Amygdala (tissue), 56 donors: ENCODE data around the gene AMPD3.
A peak's percentile ranks its signal among the peaks of the same experiment; 100 is the strongest.

Experiments used
- DNase-seq, 56 donors: peaks; one replicate each; lab custom pipeline; 2025; lab: John Stamatoyannopoulos, UW

The AMPD3 gene

GRCh38 chr11:10454878-10455631 lies at the start of gene AMPD3:
Gene AMPD3, plus strand, starts transcription at chr11:10455264. Its CDS starts 6,256 bp downstream, at chr11:10461520.
- DNase-seq = peak in 3 of 56 donors; percentile 26 to 49 (median 34)

- peak in 44 of 56 donors; percentile 19 to 82 (median 56) for DNase-seq
These were observed 49.0 kb upstream of the AMPD3 start for GRCh38 chr11:10405865-10406592.

GRCh38 chr11:10407055-10407454 lies 48.0 kb upstream of the AMPD3 start:
- DNase-seq = no peak

GRCh38 chr11:10407749-10408685 lies 47.0 kb upstream of the AMPD3 start:
- DNase-seq = no peak

- DNase-seq = no peak
These were observed 45.8 kb upstream of the AMPD3 start for GRCh38 chr11:10409207-10409661.

GRCh38 chr11:10410106-10410843 lies 44.8 kb upstream of the AMPD3 start:
- DNase-seq = no peak

- DNase-seq = no peak
These were observed 44.2 kb upstream of the AMPD3 start for GRCh38 chr11:10410844-10411200.

DNA sequence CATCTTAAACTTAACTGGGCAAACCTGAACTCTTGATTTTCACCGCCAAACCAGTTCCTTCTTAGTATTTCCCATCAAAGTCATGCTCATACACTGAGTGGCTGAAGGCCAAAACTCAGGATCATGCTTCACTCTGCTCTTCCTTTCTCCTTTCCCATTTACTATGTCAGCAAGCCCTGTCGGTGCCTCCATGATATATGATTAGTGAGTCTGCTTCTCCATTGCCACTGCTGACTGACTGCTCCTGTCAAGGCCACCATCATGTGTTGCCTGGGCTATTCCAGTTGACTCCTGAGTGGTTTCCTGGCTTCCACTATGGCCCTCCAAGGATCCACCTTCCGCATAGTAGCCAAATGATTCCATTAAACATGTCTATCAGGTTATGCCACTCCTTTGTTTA lies 42.8 kb upstream of the AMPD3 start:
- DNase-seq = no peak

- peak in 33 of 56 donors; percentile 18 to 77 (median 39) for DNase-seq
These were observed 41.8 kb upstream of the AMPD3 start for GRCh38 chr11:10413268-10413667.

DNA sequence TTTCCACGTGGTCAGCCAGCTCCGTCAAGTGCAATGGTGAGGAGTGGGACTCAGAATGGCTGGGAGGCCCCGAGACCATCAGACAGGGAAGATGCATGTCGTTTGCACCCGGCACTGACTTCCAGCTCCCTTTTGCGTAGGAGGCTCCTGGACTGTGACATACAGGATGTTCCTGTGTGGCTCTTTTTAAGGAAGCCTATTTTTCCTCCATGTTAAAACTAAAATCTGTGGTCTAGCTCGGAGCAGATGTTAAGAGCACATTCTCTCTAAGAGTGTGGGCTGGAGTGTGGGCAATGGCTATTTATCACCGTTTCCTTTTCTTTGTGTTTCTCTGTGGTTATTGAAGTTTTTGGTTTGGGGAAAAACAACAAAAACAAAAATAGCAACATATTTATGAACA lies 40.9 kb upstream of the AMPD3 start:
- DNase-seq = no peak

GRCh38 chr11:10414659-10415058 lies 40.4 kb upstream of the AMPD3 start:
- peak in 6 of 56 donors; percentile 19 to 54 (median 28) for DNase-seq

DNA sequence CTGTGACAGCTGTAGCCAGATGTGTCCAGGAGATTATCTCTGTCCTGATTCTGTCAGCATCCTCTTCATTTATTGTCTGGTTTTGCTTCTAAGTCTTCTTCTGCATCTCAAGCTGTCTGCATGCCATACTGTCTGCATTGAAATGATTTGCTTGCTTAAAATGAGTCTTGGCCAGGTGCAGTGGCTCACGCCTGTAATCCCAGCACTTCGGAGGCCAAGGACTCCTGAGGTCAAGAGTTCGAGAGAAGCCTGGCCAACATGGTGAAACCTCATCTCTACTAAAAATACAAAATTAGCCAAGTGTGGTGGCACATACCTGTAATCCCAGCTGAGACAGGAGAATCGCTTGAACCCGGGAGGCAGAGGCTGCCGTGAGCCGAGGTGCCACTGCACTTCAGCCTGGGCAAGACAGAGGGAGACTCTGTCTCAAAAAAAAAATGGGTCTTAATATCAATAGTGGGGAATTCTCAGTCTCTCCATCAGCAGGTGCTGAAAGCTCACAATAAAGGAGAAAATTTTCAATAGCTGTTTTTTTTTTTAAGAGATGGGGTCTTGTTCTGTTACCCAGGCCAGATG lies 39.2 kb upstream of the AMPD3 start:
- DNase-seq = no peak

DNA sequence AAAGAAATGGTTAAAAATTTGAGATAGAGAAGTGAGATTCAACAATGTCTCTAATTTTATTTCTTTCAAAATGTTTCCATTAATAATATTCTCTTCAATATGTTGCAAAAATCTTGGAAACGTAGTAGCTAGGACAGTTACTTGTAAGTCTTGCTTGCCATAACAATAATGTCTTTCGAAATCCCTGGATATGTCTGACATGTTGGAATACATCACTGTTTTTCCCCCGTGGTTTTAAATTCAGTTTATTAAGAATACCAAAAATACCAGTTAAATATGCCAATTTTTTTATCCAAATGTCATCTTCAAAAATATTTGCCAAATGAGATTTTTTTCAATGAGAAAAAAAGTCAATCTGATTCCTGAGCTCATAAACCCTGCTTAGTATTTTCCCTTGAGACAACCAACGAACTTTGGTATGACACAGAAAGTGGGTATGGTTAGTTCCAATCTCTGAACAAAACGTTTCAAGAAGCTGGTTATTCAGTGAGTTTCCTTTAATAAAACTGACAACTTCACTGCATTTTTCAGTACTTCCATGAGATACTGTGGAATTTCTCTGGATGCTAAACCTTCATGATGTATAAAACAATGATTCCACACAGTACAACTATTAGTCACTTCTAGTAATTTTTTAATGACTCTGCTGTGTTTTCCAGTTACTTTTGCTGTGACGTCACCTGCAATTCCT lies 36.7 kb upstream of the AMPD3 start:
- no peak for DNase-seq

GRCh38 chr11:10418950-10419310 lies 36.1 kb upstream of the AMPD3 start:
- no peak for DNase-seq

DNA sequence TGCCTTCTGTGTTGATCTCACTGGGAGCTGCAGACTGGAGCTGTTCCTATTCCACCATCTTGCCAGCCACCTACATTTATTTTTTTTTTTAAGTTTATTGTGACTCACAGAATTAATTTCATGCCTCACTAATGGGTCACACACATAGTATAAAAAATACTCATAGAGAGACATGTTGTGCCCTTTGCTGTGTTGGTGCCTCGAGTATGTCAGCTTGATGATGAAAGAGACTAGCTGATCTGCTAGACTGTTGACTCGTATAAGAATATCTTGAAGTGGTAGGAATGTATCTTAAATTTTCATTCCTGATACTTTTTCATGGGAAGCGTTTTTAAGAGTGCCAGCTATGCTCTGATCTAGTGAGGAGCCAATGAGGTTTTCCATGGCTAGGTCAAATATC lies 28.6 kb upstream of the AMPD3 start:
- DNase-seq = no peak

- no peak for DNase-seq
These were observed 26.6 kb upstream of the AMPD3 start for GRCh38 chr11:10428453-10428852.

- no peak for DNase-seq
These were observed 25.5 kb upstream of the AMPD3 start for GRCh38 chr11:10429526-10429925.

GRCh38 chr11:10432493-10432892 lies 22.6 kb upstream of the AMPD3 start:
- no peak for DNase-seq

GRCh38 chr11:10432971-10433370 lies 22.1 kb upstream of the AMPD3 start:
- no peak for DNase-seq
